Fibroblast of upper back skin (primary cell): ENCODE measurements around the gene ANTXR1.
A peak's percentile ranks its signal among the peaks of the same experiment; 100 is the strongest.

ENCODE experiments used
- DNase-seq: peaks from one replicate; pipeline ENCODE4 v3.0.0-alpha.2; 2013

The ANTXR1 gene

GRCh38 chr2:69007169-69007568 is 5.8 kb upstream of the ANTXR1 start:
- DNase-seq: no peak

DNA sequence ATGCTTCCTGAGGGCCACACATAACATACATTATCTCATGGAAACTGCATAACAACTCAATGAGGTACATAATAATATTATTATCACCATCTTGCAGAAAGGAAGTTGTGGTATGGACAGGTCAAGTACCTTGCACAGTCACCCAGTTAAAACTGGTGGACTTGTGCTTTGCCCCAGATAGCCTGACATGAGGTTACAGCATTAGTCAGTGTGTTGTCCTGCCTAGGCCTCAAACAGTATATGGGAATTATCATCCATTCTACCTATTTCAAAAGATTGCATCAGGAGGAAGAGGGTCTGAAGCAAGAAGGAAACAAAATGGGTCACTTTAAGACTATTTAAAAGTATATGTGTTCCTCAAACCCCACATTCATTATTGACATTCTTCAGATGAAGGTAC is 5.4 kb upstream of the ANTXR1 start:
- peak; percentile 29 for DNase-seq

GRCh38 chr2:69010437-69011194 is 2.4 kb upstream of the ANTXR1 start:
- DNase-seq: no peak

GRCh38 chr2:69011611-69012157 is 1.3 kb upstream of the ANTXR1 start:
- DNase-seq: no peak

GRCh38 chr2:69012310-69013141 is 453 bp upstream of the ANTXR1 start:
- DNase-seq: peak; percentile 72

- DNase-seq: peak; percentile 55
Measured at GRCh38 chr2:69013840-69014821, 1.2 kb downstream of the ANTXR1 start.

GRCh38 chr2:69017080-69017479 is 4.1 kb downstream of the ANTXR1 start:
- DNase-seq: peak; percentile 82

- peak; percentile 66 for DNase-seq
Measured at GRCh38 chr2:69017835-69018234, 4.9 kb downstream of the ANTXR1 start.

- peak; percentile 70 for DNase-seq
Measured at GRCh38 chr2:69018678-69019095, 5.7 kb downstream of the ANTXR1 start.

GRCh38 chr2:69020496-69021426 is 7.8 kb downstream of the ANTXR1 start:
- DNase-seq: no peak

GRCh38 chr2:69021727-69022126 is 8.7 kb downstream of the ANTXR1 start:
- no peak for DNase-seq

GRCh38 chr2:69022548-69022947 is 9.6 kb downstream of the ANTXR1 start:
- DNase-seq: no peak

DNA sequence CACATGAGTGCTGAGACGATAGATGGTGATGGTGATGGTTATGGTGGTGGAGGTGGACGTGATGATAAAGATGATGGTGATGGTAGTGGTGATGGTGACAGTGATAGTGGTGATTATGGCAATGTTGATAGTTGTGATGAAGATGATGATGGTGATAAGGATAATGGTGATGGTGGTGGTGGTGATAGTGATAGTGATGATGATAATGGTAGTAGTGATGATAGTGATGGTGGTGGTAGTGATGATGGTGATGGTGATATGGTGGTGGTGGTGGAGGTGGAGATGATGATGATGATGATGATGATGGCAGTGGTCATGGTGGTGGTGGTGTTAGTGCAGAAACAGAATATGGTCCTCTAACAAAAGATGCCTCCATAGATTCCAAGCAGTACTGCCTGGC is 10.3 kb downstream of the ANTXR1 start:
- no peak for DNase-seq

- DNase-seq: no peak
Measured at GRCh38 chr2:69026026-69026425, 13.0 kb downstream of the ANTXR1 start.

DNA sequence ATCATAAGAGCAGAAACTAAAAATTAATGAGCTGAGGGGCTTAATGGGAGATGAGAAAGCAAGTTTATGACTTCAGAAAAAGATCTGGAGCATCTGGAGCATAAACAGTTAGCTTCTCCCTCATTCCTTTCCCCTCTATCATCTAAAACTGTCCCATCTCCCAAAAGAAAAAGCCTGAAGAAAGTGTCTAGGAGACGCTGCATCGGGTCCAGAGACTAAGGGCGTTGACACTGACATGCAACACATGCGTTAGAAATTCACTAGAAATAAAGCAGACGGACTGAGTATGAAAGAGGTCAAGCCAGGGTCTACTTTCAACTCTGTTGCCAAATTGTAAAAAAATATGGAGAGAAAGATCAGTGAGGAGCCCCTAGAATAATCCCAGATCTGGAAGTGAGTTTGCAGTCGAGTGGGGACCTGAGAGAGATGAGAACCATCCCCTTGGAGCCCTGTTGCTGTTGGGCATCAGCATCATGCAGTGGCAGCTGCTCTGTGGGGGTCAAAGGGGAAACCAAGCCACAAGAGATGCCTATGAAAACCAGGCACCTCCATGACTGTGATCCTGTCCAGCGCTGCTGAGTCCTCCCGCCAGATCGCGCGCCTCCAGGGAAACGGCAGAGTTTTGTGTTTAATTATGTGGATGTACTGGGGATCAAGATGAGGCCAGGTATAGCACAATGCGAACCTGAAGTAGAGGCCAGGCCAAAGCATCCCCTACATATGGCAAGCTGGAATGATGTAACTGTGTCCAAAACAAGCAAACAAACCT is 13.9 kb downstream of the ANTXR1 start:
- DNase-seq: no peak

DNA sequence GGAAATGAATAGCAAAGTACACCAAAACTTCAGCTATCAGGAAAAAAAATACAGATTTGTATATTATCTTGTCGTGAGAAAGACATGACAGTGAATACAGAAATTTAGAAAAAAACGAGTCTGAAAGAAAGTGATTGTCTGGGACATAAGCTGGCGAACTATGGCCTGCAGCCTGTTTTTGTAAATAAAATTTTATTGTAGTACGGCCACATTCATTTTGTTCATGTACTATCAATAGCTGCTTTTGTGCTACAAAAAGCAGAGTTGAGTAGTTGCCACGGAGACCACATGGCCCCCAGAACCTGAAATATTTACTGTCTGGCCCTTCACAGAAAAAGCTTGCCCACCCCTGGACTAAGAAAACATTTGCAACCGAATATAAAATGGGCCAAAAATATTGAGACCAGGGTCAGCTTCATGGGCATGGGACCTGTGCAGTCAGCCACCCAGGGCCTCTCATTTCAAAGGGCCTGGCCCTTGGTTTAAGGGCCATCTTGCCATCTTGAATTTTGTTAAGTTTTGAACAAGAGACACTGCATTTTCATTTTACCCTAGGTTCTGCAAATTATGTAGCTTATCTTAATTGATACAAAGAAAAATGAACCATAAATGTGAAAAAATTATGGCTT is 17.9 kb downstream of the ANTXR1 start:
- DNase-seq: no peak

GRCh38 chr2:69031466-69031865 is 18.5 kb downstream of the ANTXR1 start:
- no peak for DNase-seq

DNA sequence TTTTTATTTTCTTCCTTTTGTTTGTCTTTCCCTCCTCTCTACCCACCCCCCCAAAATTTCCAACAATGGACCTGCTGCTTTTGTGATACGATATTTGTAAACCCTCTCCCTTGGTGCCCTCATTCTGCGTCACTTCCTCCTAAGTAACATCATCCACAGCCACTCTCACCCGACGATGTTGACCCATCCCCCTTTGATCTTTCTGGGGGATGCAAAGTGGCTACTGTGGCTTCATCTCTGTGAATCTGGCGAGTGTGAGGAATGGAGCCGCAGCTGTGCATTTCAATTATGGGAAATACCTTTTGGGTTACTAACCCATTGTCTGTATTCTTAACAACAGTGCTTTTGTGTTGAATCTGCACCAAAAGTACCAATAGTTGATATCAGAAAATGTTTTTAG is 19.4 kb downstream of the ANTXR1 start:
- DNase-seq: peak; percentile 64

DNA sequence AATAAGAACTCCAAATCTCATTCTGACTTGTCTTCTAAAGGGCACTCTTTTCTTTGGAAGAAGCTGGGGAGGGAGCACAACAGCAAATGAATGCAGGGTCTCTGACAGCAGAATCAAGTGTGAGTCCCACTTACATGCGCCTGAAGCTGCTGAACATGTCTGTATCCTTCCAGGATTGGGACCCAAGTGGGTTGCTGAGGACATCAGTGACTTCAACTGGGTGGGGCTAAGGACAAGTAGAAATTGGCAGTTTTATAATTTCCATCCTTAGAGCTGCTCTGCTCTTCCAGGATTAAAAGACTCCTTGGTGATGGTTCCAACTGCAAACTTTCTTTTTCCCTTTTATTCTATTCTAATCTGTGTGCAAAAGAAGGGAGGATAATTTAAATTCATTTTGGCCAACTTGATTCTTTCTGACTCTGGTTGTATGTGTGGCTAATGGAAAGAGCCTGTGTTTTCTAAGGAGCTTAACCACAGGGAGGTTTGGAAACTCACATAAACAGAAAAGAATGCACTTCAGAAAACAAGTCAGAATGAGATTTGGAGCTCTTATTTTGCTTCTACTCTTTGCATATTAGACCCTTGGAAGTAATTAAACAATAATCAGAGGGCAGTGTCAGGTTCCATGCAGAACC is 20.6 kb downstream of the ANTXR1 start:
- DNase-seq: no peak

- DNase-seq: no peak
Measured at GRCh38 chr2:69034122-69034521, 21.1 kb downstream of the ANTXR1 start.
